22Rv1 (cell line): ENCODE data around the gene PREP.

Experiments used
- H3K27ac ChIP-seq: fragments of 450-650 bp; 2 replicates; pipeline ENCODE4 v1.5.1; 2017
- ZFX ChIP-seq: fragments of 450-650 bp; IDR thresholded peaks from 2 replicates; pipeline ENCODE4 v1.6.1; 2017; ENCODE audit warnings: antibody characterized with exemption, borderline replicate concordance
- TF ChIP-seq, protein P1 (sequence below): fragments of 450-650 bp; IDR thresholded peaks from 2 replicates; pipeline ENCODE4 v1.5.1; 2017; ENCODE audit warnings: mild to moderate bottlenecking

Gene PREP

DNA sequence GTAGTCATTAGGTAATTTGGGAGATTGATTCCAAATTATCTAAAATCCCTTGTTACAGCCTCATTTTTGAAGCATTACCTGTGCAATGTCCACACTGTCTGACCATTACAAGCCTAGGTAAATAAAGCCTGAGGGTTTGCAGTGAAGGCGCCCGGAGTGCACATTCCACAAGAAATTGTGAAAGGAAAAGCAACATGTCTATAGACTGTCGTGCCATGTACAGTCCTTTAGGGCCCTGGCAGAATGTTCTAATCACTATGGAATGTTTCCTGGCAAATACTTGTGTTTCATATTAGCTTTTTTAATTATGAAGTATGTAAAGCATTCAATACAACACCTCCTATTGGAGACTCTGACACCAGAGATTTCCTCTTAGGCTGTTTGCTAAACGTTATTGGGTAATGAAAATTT lies 28.9 kb downstream of the PREP start:
- H3K27ac ChIP-seq: no peak overlapping the region
- TF ChIP-seq ZFX: no peak
- TF ChIP-seq, protein P1, sequence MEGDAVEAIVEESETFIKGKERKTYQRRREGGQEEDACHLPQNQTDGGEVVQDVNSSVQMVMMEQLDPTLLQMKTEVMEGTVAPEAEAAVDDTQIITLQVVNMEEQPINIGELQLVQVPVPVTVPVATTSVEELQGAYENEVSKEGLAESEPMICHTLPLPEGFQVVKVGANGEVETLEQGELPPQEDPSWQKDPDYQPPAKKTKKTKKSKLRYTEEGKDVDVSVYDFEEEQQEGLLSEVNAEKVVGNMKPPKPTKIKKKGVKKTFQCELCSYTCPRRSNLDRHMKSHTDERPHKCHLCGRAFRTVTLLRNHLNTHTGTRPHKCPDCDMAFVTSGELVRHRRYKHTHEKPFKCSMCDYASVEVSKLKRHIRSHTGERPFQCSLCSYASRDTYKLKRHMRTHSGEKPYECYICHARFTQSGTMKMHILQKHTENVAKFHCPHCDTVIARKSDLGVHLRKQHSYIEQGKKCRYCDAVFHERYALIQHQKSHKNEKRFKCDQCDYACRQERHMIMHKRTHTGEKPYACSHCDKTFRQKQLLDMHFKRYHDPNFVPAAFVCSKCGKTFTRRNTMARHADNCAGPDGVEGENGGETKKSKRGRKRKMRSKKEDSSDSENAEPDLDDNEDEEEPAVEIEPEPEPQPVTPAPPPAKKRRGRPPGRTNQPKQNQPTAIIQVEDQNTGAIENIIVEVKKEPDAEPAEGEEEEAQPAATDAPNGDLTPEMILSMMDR: no peak

DNA sequence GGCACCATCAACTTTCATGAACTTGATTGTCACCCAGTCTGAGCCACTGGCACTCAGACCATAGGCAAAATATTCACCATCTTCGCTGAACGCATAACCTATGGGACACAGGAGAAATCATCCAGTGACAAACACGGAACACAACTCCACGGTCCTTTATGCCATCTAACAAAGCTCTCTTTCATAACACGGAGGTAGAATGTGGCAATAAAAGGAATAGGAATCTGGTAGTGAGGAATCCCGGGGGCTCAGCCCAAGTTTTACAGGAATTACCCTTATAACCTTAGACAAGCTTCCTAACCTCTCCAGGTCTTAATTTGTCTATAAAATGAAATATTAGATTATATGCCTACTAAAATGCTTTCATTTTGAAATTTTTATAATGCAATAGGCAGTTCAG lies 29.4 kb downstream of the PREP start:
- no peak overlapping the region for H3K27ac ChIP-seq
- no peak for TF ChIP-seq ZFX
- TF ChIP-seq, protein P1: no peak

DNA sequence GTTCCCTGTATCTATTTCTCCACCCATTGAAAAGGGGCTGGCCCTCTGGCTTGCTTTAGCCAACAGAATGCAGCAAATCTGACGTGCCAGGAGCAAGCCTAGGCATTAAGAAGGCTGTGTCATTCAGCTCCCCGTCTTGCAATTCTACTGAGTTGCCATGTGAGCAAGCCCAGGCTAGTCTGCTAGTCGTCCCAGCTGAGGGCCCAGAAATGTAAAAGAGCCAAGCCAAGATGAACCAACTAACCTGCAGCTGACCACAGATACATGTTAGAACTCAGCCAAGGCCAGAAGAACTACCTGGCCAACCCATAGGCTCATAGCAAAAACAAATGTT lies 30.1 kb downstream of the PREP start:
- TF ChIP-seq, protein P1: no peak
- no peak overlapping the region for H3K27ac ChIP-seq

DNA sequence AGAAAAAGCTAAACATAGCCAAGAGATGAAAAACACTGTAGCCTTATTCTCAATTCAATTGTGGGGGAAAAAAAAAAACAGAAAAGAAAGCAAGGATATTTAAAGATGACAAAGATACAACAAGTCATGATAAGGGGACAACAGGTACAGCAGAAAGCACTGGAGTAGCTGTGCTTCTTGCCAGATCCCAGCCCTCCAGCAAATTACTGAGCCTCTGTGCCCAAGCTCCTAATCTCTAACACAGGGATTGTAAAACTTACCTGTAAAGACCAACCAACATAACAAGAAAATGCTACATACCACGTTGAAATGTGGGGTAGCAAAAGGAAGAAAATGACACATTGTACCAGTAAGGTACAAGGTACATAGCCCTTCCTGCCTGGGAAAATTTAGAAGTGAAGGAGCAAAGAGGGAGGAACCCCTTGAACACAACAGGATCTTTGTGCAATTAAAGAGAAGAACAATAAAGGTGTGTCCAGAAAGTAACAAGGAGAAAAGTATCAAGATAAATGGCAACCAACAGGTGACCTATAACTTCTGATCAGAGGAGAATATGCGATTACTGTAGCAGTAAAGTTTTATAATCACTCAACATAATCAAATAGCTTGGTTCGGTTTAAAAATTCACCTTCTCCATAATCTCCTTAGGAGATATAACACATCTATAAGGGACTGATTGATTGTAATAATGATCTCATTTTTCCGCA lies 30.6 kb downstream of the PREP start:
- no peak overlapping the region for H3K27ac ChIP-seq
- no peak for TF ChIP-seq ZFX
- TF ChIP-seq, protein P1: no peak

DNA sequence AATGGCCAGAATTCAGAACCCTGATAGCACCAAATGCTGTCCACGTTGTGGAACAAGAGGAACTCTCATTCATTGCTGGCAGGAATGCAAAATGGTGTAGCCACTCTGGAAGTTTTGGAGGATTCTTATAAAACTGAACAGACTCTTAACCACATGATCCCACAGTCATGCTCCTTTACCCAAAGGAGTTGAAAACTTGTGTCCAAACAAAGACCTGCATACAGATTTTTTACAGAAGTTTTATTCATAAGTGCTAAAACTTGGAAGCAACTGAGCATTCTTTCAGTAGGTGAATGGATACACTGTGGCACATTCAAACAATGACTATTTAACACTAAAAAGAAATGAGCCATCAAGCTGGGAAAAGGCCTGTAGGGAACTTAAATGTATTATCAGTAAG lies 32.5 kb downstream of the PREP start:
- TF ChIP-seq, protein P1: no peak
- TF ChIP-seq ZFX: no peak
- H3K27ac ChIP-seq: no peak overlapping the region

DNA sequence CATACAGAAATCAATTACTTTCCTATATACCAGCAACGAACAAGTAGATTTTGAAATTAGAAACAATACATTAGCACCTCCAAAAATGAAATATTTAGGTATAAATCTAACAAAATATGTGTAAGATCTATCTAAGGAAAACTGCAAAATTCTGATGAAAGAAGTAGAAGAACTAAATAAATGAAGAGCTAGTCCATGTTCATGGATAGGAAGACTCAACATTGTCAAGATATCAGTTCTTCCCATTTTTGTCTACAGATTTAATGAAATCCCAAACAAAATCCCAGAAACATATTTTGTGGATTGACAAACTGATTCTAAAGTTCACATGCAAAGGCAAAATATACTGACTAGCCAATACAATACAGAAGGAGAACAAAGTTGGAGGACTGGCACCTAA lies 33.7 kb downstream of the PREP start:
- TF ChIP-seq, protein P1: no peak
- no peak for TF ChIP-seq ZFX
- no peak overlapping the region for H3K27ac ChIP-seq

DNA sequence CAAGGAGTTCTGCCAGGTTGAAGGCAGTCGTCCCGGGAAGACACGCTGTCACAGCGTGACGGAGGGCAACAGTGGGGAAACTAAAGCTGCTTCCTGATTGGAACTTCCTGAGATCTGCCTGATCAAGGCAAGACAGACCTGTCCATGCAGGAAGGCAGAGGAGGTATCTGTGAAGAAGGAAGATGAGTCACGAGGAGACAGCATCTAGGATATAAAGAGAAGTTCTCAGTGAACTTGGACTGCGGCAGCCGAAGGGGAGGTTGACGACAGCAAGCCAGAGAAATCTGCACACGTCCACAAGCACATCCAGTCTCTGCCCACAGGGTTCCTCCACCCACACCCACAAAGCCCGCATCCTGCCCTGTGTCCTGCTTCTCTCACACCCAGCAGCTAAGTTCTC lies 38.6 kb downstream of the PREP start:
- H3K27ac ChIP-seq: no peak overlapping the region
- TF ChIP-seq ZFX: no peak

DNA sequence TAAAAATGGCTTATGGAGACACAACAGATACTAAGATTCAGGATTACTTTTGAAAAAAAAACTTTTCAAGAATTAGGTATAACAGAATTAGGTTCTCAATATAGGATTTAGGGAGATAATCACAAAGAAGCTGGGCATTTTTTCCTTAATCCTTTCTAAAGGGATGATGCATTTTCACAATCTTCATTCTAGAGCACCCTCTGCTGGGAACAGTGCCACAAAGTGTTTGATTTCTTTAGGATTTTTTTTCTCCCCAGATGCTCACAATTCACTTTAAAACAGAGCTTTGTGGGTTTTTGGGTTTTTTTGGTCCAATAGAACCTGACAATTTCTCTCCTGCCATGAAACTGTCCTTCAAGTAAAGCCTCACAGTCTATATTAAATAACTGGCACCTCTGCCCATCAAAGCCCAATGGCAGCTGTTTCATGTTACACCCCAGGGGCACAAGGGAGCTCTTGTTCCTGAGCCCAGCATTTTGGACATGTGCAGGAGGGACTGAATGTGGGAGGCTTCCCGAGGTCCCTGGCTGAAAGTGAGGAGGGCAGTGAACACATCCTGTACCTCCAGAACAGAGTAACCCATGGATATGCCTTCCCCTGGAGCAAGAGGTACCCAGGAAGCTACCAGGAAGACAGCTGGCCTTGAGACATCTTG lies 39.7 kb downstream of the PREP start:
- no peak for TF ChIP-seq ZFX
- TF ChIP-seq, protein P1: peak; percentile 55
- H3K27ac ChIP-seq: no peak overlapping the region
